ENCODE measurements around the gene PTTG1IP.
"Not testable (repeated sequence)": the region's sequence is repeated elsewhere in the genome, so short reads cannot be mapped to it uniquely, and the experiment has no call there.

GRCh38 chr21:44879238-44879637 is 5.7 kb upstream of the PTTG1IP start:
- TF ChIP-seq POLR2AphosphoS5 (IDR thresholded peaks at IDR 0.05; ENCODE audit: borderline replicate concordance, low read depth, low read length); EZH2 (IDR thresholded peaks at IDR 0.05); FOXP2 (optimal IDR thresholded peaks at IDR 0.05; ENCODE audit: control extremely low read depth, extremely low read length, insufficient read depth): not testable (repeated sequence)
